Gastroesophageal sphincter (tissue), 3 donors: ENCODE data around the gene UBE2L6.

Source experiments
- EP300 ChIP-seq: sonication (generic); formaldehyde crosslinking; IDR thresholded peaks from one replicate; pipeline ENCODE4 v1.6.1; 2017; ENCODE audit warnings: antibody characterized with exemption, mild to moderate bottlenecking
- POLR2A ChIP-seq, 2 donors: fragments of 450-650 bp; IDR thresholded peaks; one replicate each; pipeline ENCODE4 v1.6.1; 2017; ENCODE audit warnings: antibody characterized with exemption in 2 of 2, mild to moderate bottlenecking in 2 of 2, moderate library complexity in 1 of 2
- POLR2AphosphoS5 ChIP-seq: sonication (generic); formaldehyde crosslinking; IDR thresholded peaks from one replicate; pipeline ENCODE4 v1.6.1; 2017; ENCODE audit warnings: antibody characterized with exemption
- TF ChIP-seq, protein P1 (sequence below), 4 experiments: fragments of 200-600 bp in 2 of 4; fragments of 450-650 bp in 2 of 4; sonication (generic) in 1 of 4; IDR thresholded peaks; one replicate each; pipeline ENCODE4 v1.5.1; 2017 to 2019; ENCODE audit warnings: antibody characterized with exemption in 4 of 4, mild to moderate bottlenecking in 2 of 4, moderate library complexity in 2 of 4

DNA sequence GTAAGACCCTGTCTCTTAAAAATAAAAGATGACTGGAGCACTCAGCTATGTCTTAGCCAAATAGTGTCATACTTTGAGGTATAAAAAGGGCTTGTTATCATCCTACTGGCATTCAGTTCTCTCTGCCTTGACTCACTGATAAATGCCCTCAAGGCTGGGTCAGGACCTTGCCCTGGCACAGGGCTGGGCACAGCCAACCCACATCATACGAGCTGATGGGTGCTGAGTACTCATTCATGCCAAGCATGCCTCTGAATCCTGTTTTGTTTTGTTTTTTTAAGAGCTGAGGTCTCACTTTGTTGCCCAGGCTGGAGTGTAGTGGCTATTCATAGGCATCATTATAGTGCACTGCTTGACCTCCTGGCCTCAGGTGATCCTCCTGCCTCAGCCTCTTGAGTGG is 28.1 kb downstream of the UBE2L6 start:
- TF ChIP-seq, protein P1, sequence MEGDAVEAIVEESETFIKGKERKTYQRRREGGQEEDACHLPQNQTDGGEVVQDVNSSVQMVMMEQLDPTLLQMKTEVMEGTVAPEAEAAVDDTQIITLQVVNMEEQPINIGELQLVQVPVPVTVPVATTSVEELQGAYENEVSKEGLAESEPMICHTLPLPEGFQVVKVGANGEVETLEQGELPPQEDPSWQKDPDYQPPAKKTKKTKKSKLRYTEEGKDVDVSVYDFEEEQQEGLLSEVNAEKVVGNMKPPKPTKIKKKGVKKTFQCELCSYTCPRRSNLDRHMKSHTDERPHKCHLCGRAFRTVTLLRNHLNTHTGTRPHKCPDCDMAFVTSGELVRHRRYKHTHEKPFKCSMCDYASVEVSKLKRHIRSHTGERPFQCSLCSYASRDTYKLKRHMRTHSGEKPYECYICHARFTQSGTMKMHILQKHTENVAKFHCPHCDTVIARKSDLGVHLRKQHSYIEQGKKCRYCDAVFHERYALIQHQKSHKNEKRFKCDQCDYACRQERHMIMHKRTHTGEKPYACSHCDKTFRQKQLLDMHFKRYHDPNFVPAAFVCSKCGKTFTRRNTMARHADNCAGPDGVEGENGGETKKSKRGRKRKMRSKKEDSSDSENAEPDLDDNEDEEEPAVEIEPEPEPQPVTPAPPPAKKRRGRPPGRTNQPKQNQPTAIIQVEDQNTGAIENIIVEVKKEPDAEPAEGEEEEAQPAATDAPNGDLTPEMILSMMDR (IDR thresholded peaks at IDR 0.05): no peak
- no peak for TF ChIP-seq POLR2A (IDR thresholded peaks at IDR 0.05)
- TF ChIP-seq POLR2AphosphoS5: no peak
- TF ChIP-seq EP300: no peak
